ENCODE results near the gene CMC1.

DNA sequence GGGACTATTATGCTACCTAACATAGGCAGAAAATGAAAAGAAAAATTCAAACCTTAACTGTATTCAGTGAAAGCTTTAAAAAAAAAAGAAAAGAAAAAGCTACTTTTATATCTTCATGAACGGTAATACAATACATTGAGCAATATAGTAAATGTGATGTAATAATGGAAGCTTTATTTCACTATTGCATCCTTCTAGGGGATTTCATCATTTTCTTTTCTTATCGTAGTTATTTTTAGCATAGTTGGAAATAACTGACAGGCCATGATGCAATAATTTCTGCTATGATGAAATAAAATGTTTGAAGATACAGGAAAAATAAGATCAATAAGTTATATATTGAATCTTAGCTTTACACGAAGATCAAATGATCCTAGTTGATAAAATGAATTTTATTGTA, 66.8 kb downstream of the CMC1 start:
- TF ChIP-seq, protein P1, sequence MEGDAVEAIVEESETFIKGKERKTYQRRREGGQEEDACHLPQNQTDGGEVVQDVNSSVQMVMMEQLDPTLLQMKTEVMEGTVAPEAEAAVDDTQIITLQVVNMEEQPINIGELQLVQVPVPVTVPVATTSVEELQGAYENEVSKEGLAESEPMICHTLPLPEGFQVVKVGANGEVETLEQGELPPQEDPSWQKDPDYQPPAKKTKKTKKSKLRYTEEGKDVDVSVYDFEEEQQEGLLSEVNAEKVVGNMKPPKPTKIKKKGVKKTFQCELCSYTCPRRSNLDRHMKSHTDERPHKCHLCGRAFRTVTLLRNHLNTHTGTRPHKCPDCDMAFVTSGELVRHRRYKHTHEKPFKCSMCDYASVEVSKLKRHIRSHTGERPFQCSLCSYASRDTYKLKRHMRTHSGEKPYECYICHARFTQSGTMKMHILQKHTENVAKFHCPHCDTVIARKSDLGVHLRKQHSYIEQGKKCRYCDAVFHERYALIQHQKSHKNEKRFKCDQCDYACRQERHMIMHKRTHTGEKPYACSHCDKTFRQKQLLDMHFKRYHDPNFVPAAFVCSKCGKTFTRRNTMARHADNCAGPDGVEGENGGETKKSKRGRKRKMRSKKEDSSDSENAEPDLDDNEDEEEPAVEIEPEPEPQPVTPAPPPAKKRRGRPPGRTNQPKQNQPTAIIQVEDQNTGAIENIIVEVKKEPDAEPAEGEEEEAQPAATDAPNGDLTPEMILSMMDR (IDR thresholded peaks at IDR 0.05; ENCODE audit: borderline replicate concordance, extremely low read depth, low read length, poor library complexity, severe bottlenecking): no peak
- no peak for TF ChIP-seq EZH2 (IDR thresholded peaks at IDR 0.05; ENCODE audit: borderline replicate concordance, low read depth, low read length, severe bottlenecking)
